HG02623 (cell line): ENCODE data around the gene RGPD5.
"Not testable (repeated sequence)": the region's sequence is repeated elsewhere in the genome, so short reads cannot be mapped to it uniquely, and the experiment has no call there.

ENCODE experiments used
- ATAC-seq: cut with Tn5 transposase; IDR thresholded peaks from one replicate; pipeline ENCODE4 v1.9.1; 2021; ENCODE audit warnings: moderate library complexity; ENCODE audit not compliant: unreplicated experiment

The RGPD5 gene

DNA sequence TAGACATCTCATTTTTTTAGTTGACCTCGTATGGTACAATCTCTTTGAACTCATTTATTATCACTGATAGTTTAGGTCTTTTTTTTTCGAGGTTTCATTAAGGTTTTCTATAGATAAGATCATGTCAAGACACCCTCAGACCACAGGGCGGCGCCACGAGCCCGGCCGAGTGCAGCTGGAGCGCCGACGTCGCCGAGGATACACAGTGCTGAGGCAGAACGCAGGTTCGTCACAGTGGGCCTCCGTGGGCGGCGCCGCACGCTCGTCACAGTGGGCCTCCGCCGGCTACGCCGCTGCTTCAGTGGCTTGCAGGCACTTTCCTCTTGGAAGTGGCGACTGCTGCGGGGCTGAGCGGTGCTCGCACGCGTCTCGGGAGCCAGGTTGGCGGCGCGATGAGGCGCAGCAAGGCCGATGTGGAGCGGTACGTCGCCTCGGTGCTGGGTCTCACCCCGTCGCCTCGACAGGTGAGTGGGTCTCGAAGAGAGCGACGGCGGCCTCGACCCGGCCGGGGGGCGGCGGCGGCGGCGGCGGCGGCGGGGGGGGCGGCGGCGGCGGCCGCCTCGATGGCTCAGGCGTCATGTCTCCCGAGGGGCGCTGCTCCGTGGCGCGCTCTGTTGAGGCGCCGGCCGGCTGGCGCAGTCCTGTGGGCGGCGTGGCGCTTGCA, at the start of gene RGPD5:
TSS of gene RGPD5 (plus strand) at position 232 of the 664 bp plus-strand sequence. CDS start at position 393, 161 bp downstream.
- ATAC-seq: peak; percentile 99

DNA sequence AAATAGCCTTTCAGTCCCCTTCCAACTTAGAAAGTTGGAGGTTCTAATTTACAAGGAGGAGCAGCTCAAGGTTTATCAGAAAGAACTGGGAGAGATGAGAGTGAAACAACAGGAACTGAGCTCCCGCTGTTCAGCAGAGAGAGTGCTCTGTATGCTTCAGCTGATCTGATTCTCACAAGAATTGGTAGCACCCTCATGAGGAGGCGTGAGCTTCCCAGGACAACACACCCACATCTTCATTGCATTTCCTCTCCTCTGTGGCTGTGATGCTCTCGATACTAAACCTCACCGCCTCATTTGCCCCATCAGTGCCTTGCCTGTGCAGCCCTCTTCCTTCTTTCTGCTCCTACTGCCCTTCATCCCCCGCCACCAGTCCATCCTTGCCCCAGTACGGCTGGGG, 42.5 kb upstream of the RGPD5 start:
- ATAC-seq: not testable (repeated sequence)

DNA sequence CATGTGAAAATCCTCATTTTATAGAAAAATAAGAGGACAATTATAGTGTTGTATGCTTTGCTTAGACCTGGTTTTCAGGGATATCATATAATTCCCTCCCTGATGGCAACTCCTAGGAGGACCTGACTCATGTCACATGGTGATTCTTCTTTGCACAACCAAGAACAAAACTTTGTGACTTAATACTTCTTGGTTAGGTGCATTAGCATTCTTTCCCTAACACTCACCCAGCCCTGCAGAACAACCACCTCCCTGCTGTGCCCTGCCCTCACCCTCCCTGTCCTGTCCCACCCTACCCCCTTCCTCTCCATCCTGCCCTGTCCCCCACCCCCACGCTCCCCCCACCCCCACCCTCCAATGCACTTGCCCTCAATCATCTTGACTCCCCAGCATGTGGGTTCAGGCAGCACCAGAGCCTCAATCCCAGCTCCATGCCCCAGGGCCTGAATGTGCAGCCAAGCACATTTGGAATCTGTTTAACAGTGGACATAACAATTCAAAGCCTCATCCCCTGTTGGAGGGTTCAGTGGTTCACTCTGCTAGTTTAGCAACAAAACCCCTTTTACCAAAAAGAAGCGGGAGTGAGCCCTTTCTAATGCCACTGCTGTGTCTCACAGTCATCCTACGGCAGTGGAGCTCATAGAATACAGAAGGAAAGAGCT, 36.8 kb upstream of the RGPD5 start:
- not testable (repeated sequence) for ATAC-seq

- not testable (repeated sequence) for ATAC-seq
These were observed 33.7 kb upstream of the RGPD5 start for GRCh38 chr2:109760265-109761042.

- not testable (repeated sequence) for ATAC-seq
These were observed 33.1 kb upstream of the RGPD5 start for GRCh38 chr2:109761043-109761454.

DNA sequence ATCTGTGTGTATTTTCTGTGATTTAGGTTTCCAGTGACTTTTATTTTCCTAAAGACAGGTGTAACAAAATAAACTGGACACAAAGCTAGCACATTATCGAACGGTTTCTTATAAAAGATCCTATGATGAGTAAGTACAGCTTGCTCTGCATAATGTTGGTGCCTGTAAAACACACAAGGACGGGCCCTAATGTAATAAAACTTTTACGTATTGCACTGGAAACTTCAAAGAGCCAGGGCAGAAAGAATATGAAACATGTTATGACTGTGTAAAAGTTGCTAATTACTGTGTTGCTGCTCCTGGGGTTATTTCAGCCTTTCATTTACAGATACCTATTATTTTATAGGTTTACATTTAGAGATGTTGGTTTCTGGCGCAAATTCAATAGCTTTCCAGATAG, 32.1 kb upstream of the RGPD5 start:
- ATAC-seq: not testable (repeated sequence)

DNA sequence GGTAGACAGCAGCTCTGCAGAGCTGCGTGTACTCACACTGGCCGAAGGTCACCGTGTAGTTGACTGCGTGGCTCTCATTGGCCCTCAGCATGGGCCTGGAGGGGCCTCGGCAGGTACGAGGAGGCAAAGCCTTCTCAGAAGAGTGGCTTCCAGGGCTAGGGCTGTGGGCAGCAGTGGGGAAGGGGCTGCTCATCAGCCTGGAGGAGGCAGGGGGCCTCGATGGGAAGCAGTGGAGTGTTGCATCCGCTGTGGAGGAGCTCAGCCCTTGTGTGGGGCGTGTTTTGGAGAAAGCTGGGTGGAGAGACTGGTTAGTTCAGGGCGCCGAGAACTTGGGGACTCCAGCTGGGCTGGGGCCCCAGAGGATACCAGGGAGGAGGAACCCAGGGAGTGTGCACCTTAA, 28.0 kb upstream of the RGPD5 start:
- not testable (repeated sequence) for ATAC-seq

GRCh38 chr2:109766886-109767578, 27.1 kb upstream of the RGPD5 start:
- ATAC-seq: not testable (repeated sequence)

DNA sequence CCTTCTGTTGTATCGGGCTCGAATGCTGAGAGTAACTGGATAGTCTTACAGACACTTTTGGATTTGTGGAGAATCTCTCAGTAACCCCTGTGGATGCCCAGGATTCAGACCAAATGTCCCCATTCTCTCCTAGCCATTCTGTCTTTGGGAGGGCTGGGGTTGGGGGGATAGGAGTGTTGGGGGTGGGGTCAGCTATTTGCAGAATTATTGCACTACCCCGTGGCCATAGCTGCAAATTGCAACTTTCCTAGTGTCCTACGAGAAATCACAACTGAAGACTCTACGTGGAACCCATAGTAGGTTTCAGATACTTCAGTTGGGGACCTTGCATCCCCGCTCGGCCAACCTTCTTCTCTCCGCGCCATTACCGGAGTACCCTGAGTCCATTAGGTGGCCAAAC, 25.2 kb upstream of the RGPD5 start:
- ATAC-seq: not testable (repeated sequence)

- not testable (repeated sequence) for ATAC-seq
These were observed 15.0 kb upstream of the RGPD5 start for GRCh38 chr2:109779118-109779517.

DNA sequence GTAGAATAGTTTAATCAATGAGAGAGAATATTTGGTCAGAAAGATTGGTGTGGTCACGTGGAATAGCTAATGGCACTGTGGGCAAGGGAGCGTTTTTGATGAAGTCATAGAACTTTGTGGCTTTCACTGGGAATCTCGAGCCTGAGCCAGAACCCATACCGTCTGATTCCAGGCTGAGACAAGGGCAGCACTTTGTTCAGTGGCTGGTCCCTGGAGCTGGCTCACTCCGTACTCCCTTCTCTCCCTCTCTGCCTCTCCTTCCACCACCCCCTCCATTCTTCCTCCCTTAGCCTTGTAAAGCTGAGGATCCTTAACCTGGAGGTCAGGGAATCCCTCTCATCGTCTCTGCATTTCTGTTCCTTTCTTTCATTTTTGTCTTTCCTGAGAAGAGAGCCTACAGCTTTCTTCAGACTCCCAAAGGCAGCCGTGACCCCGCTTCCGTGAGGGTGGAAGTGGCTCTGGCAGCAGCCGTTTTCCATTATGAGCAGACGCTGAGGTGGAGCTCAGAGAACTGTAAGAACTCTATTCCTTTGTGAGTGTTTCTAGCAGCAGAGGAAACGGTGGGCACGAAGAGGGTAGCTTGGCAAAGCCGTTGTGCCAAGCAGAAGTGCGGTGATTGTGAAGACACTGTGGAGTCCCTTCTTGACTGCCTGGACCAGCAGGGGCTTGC, 12.8 kb upstream of the RGPD5 start:
- ATAC-seq: not testable (repeated sequence)

DNA sequence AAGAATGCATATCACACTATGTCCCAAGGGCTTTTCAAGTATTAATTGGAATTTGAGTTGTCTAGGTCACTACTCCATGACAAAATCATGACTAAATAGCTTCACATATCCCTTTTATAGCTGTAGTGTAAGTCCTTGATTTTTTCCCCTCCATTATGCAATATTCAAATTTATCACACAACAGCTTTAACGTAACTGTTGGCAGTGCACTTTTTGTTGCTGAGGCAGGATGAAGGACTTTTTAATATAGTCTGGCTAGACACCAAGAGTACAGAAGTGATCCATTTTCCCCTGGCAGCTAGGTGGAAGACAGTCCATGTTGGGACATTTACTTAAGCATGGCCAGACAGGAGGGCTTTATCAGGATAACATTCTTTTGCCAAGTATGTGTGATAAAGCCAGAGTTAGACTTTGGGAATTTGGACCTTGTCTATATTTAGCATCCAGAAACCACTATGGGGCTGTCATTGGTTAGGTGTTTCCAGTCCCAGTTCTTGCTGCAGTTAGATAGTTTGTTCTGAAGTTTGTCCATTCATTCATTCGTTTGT, 11.6 kb upstream of the RGPD5 start:
- not testable (repeated sequence) for ATAC-seq

- ATAC-seq: not testable (repeated sequence)
These were observed 2.4 kb upstream of the RGPD5 start for GRCh38 chr2:109791530-109792279.

DNA sequence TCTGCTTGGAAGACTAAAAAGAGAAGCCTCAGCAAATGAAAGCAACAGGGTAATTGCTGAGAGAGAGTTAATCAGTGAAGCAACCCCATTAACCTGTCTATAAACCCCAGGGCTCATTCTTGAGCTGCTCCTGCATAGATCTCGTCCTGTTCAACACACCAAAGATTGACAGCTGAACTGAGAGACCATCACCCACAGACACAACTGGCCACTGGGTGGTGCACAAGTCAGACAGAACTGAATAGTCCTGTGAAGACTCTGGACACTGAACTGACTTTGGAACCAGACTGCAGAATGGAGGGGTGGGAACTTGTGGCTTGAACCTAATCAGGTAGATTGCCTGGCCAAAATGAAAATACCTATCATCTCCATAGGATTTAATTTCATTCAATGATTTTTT, 1.4 kb upstream of the RGPD5 start:
- ATAC-seq: not testable (repeated sequence)

DNA sequence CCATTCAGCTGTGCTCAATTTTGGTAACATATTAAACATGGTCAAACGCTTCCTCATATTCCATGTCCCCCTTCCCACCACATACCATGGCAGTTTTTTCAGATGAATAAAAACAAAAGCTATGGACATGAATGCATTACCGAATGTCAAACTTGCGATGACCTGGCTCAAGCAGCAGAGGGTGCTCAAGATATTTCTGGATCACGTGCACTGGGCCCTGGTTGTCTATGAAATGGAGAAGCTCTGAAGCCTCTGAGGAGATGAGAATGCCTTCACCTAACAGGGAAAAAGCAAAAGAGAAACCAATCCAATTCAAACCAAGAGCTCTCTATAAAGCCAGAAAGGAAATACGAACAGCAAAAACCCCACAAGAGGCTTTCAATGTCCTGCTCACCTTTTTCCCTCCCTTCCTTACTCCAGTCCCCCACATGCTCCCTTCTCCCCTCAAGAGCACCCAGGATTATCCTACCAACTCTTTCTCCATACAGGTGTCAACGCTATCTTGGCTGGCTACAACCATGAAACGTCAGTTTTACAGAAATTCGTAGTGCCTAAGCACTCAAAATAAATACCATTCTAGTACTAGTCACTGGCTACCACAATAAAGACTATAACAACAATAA, 77.1 kb downstream of the RGPD5 start:
- ATAC-seq: not testable (repeated sequence)

DNA sequence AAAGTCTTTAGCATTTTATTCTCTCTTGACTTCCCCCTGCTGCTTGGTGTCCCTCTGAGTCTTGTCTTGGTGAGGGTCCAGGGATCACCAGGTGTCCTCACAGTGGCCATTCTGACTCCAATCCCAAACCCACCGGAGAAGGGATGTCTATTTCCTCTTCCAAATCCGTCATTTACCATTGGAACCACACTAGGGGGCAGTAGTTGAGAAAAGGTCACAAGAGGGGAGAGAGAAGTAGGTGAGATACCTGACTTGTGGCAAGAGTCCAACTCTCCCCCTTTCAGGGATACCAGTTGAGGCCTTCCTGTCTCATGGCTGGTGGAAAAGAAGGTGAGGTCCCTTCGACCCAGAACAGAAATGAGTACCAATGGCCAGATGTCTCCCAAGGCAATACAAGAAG, 82.5 kb downstream of the RGPD5 start:
- ATAC-seq: not testable (repeated sequence)

DNA sequence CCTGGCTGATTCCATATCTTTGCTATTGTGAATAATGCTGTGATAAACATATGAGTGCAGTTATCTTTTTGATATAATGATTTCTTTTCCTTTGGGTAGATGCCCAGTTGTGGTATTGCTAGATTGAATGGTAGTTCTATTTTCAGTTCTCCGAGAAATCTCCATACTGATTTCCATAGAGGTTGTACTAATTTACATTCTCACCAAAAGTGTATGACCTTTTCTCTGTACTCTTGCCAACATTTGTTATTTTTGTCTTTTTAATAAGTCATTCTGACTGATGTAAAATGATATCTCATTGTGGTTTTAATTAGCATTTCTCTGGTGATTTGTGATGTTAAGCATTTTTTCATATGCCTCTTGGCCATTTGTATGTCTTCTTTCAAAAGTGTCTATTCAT, 88.0 kb downstream of the RGPD5 start:
- not testable (repeated sequence) for ATAC-seq

DNA sequence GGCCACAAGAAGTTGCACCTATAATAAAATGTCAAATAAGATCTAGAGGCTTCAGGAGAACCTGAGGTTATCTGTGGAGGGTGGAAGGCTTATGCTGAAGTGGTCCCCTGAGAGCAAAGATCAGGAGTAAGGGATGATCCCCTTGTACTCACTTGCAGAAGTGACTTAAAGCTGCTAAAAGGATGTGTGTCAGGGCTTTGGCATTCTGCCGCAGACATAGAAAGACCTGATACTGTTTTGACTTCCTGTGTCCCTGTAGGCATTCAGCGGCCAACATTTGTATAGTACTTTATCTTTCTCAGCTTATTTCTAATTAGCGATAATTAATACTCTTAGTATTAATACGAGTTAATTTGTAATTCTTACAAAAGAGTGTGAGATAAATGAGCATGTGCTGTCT, 94.3 kb downstream of the RGPD5 start:
- ATAC-seq: not testable (repeated sequence)

DNA sequence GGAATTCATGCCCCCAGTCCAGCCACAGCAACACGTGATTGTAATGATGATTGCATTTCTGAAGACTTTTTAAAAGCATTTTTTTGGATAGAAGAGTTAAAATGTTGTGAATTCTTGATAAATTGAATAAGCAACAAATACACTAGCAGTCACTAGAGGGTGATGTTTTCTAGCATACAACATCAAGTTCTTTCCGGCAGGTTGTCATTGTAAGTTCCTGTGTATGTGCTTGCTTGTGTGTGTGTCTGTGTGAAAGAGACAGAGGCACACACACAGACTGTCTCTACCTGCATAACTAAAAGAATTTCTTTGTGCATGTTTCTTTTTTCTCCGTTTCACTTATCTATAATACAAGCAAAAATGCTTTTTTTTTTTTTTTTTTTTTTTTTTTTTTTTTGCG, 95.8 kb downstream of the RGPD5 start:
- not testable (repeated sequence) for ATAC-seq
